ACHN (cell line): ENCODE data around the gene FHOD1.

Source experiments
- DNase-seq: peaks from one replicate; pipeline ENCODE4 v3.0.0-alpha.2; 2015
- in situ Hi-C: cut with HindIII; loops from 2 replicates; pipeline ENCODE4 v1.10.0; 2017; ENCODE audit warnings: low sequenced_read_pairs, low pct_ligation_motif_present, low pct_unique_long_range_greater_than_20kb

Gene FHOD1

GRCh38 chr16:67247192-67248072, at the start of gene FHOD1:
Gene FHOD1 (minus strand): TSS chr16:67247481. CDS start chr16:67247410, 71 bp downstream.
- DNase-seq = peak; percentile 98
- in situ Hi-C loops = no loop called here

GRCh38 chr16:67296420-67296819, 49.1 kb upstream of the FHOD1 start:
- in situ Hi-C loops = no loop called here
- no peak for DNase-seq

- in situ Hi-C loops = no loop called here
- DNase-seq = no peak
These were observed 47.7 kb upstream of the FHOD1 start for GRCh38 chr16:67294938-67295361.

DNA sequence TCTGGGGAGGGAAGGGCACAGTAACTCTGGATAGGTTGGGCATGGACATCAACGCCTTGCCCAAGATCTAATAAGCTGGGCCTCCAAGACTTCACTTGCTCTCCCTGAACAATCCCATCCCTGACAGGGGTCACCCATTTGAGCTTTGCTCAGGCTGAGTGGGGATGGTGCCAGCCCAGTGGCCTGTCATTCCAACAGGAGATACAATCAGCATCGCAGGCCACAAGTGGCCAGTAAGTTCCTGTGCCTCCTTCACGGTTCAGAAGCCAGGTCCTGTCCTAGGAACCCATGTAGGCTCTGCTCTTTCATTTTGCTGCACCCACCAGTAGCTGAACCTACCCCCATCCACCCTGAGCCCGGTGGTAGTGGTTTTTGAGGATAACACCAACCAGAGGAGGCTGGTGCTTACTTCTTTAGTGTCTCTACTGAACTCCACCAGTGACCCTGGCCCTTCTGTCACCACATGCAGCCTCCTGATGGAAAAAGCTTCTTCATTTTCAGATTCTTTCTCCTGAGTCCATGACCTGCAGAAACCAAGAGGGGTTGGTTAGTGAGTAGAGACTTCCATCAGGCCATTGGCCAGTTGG, 47.0 kb upstream of the FHOD1 start:
- in situ Hi-C loops = no loop called here

DNA sequence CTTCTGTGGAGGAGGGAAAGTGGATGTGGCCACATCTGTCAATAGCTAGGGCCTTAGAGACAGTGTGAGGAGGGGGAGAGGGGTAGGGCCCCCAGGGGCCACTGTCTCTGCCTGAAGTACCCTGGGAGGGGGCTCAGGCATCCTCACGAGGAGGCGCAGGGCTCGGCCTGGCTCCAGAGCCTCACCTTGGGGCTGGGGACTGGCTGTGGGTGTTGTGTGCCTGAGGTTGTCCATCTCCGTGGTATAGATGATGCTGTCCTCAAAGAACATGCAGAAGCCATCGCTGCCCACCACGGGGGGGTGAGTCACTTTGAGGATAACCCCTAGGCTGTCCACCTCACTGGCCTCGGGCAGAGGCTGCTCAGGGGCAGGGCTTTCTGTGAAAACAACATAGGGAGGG, 44.2 kb upstream of the FHOD1 start:
- no peak for DNase-seq
- in situ Hi-C loops = no loop called here

More for the DNA sequence above, 47.0 kb upstream of the FHOD1 start:
- no peak for DNase-seq

DNA sequence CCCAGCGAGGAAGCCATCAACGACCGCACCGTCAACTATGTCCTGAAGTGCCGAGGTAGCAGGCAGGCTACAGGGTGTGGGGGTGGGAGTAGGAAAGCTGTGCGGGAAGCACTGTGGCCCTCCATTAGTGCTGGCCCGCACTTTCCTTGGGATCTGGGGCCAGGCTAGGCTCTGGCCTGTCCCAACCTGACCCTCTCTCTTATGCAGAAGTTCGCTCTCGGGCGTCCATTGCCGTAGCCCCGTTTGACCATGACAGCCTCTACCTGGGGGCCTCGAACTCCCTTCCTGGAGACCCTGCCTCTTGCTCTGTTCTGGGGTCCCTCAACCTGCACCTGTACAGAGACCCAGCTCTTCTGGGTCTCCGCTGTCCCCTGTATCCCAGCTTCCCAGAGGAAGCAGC, 40.7 kb upstream of the FHOD1 start:
- in situ Hi-C loops = no loop called here
- DNase-seq = no peak

- DNase-seq = no peak
These were observed 39.4 kb upstream of the FHOD1 start for GRCh38 chr16:67286441-67287235.

DNA sequence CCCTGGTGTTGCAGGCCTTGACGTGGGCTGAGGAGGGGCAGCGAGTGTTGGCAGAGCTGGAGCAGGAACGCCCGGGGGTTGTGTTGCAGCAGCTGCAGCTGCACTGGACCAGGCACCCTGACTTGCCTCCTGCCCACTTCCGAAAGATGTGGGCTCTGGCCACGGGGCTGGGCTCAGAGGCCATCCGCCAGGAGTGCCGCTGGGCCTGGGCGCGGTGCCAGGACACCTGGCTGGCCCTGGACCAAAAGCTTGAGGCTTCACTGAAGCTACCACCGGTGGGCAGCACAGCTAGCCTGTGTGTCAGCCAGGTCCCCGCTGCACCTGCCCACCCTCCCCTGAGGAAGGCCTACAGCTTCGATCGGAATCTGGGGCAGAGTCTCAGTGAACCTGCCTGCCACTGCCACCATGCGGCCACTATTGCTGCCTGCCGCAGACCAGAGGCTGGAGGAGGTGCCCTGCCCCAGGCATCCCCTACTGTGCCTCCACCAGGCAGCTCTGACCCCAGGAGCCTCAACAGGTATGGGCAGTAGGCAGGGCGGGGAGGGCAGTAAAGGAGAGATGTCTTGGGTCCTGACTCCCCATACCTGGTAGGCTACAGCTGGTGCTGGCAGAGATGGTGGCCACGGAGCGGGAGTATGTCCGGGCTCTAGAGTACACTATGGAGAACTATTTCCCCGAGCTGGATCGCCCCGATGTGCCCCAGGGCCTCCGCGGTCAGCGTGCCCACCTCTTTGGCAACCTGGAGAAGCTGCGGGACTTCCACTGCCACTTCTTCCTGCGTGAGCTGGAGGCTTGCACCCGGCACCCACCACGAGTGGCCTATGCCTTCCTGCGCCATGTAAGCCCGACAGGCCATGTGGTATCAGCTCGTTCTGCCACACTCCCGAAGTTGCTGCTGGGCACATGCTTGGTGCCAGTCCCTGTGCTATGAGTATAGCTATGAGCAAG, 37.7 kb upstream of the FHOD1 start:
- peak; percentile 28 for DNase-seq
- in situ Hi-C loops = no loop called here

More at GRCh38 chr16:67286441-67287235, 39.4 kb upstream of the FHOD1 start:
- in situ Hi-C loops = no loop called here

DNA sequence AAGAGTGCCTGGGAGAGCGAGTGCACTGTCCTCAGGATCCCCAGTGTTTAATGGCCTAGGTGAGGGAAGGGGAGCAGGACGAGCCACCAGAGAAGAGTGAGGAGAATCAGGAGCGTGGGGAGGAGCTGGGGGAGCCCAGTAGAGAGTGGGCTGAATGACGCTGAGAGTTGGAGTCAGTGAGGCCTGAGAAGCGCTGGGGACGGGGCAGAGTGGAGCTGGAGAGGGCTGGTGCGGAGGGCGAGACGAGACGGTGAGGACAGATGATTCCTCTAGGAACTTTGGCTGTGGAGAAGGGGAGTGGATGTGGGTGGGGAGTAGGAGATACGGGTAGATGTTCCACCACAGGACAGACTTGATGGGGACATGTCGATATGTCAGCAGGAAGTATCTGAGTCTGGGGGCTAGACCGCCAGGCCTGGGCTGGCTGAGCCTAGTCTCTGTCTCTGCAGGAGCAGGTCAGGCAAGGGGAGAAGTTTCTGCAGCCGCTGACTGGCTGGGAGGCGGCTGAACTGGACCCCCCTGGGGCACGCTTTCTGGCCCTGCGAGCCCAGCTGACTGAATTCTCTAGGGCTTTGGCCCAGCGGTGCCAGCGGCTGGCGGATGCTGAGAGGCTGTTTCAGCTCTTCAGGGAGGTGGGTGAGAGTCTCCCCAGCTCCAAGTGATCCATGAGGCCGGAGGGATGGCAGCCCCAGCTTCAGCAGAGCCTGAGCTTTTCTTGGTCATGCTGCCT, 36.7 kb upstream of the FHOD1 start:
- DNase-seq = no peak
- in situ Hi-C loops = no loop called here

GRCh38 chr16:67283039-67283825, 36.0 kb upstream of the FHOD1 start:
- DNase-seq = no peak
- in situ Hi-C loops = no loop called here

GRCh38 chr16:67282447-67282805, 35.1 kb upstream of the FHOD1 start:
- in situ Hi-C loops = no loop called here
- DNase-seq = no peak

DNA sequence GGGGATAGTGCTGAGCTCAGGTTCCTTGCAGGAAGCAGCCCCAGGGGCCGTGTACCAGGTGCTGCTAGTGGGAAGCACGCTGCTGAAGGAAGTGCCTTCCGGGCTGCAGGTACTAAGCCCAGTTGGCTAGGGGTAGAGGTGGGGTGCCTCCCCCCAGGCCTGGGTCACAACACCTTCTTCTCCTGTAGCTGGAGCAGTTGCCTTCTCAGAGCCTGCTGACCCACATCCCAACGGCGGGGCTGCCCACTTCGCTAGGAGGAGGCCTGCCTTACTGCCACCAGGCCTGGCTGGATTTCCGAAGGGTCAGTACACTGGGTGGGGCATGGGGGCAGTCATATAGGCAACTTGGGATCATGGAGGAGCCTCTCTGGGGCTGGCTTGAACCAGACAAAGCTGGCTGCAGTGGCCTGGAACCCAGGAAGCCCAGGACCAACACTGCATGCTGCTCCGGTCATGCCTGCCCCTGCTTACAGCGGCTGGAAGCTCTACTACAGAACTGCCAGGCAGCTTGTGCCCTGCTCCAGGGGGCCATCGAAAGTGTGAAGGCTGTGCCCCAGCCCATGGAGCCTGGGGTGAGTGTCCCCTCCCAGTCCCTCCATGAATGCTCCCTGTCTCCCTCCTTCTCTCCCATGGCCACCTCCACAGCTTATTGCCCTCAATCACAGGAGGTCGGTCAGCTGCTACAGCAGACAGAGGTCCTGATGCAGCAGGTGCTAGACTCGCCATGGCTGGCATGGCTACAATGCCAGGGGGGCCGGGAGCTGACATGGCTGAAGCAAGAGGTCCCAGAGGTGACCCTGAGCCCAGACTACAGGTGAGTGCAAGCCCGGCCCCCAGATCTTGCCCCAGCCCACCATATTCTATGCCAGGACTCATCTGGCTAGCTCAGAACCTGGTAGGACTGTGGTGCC, 34.5 kb upstream of the FHOD1 start:
- in situ Hi-C loops = no loop called here
- no peak for DNase-seq

DNA sequence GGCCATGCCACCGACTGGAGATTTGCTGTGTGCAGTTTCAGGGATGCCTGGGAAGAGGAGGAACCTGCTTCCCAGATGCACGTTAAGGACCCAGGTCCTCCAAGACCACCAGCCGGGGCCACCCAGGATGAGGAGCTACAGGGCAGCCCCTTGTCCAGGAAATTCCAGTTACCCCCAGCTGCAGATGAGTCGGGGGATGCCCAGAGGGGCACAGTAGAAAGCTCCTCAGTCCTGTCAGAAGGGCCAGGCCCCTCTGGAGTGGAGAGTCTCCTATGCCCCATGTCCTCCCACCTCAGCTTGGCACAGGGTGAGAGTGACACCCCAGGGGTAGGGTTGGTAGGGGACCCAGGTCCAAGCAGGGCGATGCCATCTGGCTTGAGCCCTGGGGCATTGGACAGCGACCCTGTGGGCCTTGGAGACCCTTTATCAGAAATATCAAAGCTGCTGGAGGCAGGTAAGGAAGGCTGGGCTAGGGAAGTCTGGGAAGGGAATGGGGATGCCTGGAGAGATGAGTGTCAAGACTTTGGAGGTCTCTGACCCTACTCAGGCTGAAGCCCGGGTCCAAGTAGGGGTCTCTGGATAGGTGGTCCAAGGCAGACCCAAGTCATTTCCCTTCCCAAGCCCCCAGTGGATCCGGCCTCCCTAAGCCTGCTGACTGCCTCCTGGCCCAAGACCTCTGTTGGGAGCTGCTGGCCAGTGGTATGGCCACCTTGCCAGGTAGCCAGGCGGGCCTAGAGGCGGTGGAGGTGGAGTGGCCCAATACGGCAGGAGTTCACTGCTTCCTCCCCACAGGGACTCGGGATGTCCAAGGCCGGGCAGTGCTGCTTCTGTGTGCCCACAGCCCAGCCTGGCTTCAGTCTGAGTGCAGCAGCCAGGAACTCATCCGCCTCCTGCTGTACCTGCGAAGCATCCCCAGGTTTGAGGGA, 33.1 kb upstream of the FHOD1 start:
- DNase-seq = no peak
- in situ Hi-C loops = no loop called here

DNA sequence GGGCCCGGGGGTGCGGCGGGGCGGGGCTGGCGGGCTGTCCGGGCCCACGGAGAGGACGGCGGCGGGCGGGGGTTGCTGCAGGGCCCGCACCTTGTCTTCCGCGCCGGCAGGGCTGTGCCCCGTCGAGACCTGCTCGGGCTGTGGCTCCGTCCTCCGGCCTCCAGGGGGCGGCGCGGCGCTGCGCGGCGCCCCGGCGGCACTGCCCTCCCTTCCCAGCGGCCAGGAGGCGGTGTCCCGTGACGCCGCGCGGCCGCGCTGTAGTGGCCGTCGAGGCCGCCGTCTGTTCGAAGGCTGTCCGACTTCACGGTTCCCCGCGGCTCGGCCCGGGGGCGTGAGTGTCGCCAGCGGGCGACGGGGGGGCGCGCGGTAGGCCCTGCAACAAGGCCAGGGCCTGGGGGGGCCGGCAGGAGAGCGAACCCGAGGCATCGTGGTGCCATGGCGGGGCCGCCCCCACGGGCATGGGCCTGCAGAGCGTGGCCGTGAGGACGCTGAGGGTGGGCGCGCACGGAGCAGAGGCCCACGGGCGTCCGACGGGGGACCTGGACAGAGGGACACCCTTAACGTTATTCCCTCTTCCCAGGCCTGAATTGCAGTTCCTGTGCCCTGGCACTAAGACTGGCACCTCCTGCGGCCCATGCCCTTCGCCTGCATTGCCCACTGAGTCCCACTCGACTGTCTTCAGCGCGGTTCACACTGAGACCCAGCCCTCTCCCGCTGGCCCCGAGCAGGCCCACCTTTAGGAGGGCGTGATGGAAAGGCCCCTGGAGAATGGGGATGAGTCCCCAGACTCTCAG, 32.2 kb upstream of the FHOD1 start, which contains the start of gene PLEKHG4:
TSS of gene PLEKHG4 (plus strand) at position 237 of the 794 bp plus-strand sequence. CDS start at position 750, 513 bp downstream.
- in situ Hi-C loops = no loop called here
- DNase-seq = peak; percentile 90
